Vagina (tissue), 2 donors: ENCODE data around the gene SIGLEC10.

Experiments used
- CTCF ChIP-seq, 3 experiments: fragments of 450-650 bp in 2 of 3; fragments of 200-600 bp in 1 of 3; sonication (generic) in 1 of 3; IDR thresholded peaks; one replicate each; pipeline ENCODE4 v1.5.1; 2017 to 2019; ENCODE audit warnings: antibody characterized with exemption in 3 of 3, mild to moderate bottlenecking in 2 of 3, moderate library complexity in 2 of 3
- POLR2A ChIP-seq, 2 donors: fragments of 450-650 bp; IDR thresholded peaks; one replicate each; pipeline ENCODE4 v1.6.1; 2017; ENCODE audit warnings: antibody characterized with exemption in 2 of 2, mild to moderate bottlenecking in 2 of 2, moderate library complexity in 2 of 2
- POLR2AphosphoS5 ChIP-seq, 2 donors: sonication (generic); formaldehyde crosslinking; IDR thresholded peaks; one replicate each; pipeline ENCODE4 v1.9.0; 2017; ENCODE audit warnings: antibody characterized with exemption in 2 of 2, mild to moderate bottlenecking in 2 of 2, low read depth in 1 of 2; ENCODE audit not compliant: insufficient read depth in 1 of 2

GRCh38 chr19:51371186-51371690 lies 46.2 kb downstream of the SIGLEC10 start:
- TF ChIP-seq POLR2A (IDR thresholded peaks at IDR 0.05) (no peak), CTCF (IDR thresholded peaks at IDR 0.05) (no peak), POLR2AphosphoS5 (IDR thresholded peaks at IDR 0.05; ENCODE audit: insufficient read depth in 1 of 2, low read depth in 1 of 2) (no peak)
